IPS DF 6.9 (cell line): ENCODE measurements around the gene ANTXRL.
"Not testable (repeated sequence)": the region's sequence is repeated elsewhere in the genome, so short reads cannot be mapped to it uniquely, and the experiment has no call there.

Experiments used
- DNase-seq: peaks from one replicate; pipeline ENCODE4 v3.0.0-alpha.2; 2013; ENCODE audit warnings: low read depth, low spot score
- H3K27ac ChIP-seq: one replicate; pipeline ENCODE4 v1.5.1; 2013; ENCODE audit warnings: low read length, control low read depth
- H3K27me3 ChIP-seq: 2 replicates; pipeline ENCODE4 v1.6.1; 2013; ENCODE audit warnings: mild to moderate bottlenecking, low read length; ENCODE audit not compliant: control insufficient read depth, insufficient read depth
- H3K36me3 ChIP-seq: 2 replicates; pipeline ENCODE4 v1.6.1; 2013; ENCODE audit warnings: low read length; ENCODE audit not compliant: control insufficient read depth, insufficient read depth
- H3K4me1 ChIP-seq: 2 replicates; pipeline ENCODE4 v1.6.1; 2013; ENCODE audit warnings: low read length; ENCODE audit not compliant: control insufficient read depth, insufficient read depth
- H3K4me3 ChIP-seq: 2 replicates; pipeline ENCODE4 v1.5.1; 2013; ENCODE audit warnings: mild to moderate bottlenecking, low read length
- H3K9me3 ChIP-seq: 2 replicates; pipeline ENCODE4 v1.6.1; 2013; ENCODE audit warnings: low read length, inconsistent platforms; ENCODE audit not compliant: control insufficient read depth, insufficient read depth
- WGBS: extraction: QIAGEN DNeasy Blood & Tissue Kit; methylation state at CpG from one replicate; pipeline ENCODE4 v1.1.7; 2013; ENCODE audit warnings: mixed read lengths, missing lambda C conversion rate; ENCODE audit not compliant: insufficient read length, insufficient coverage; 5-methylcytosine and 5-hydroxymethylcytosine counted together

The ANTXRL gene

GRCh38 chr10:46297406-46298204 is 10.8 kb downstream of the ANTXRL start:
- no CpG with 5 or more reads among the region's 16 CpGs for WGBS
- no peaks in the 10 kb centered on the region for H3K36me3 ChIP-seq
- no peak for DNase-seq
- H3K27me3 ChIP-seq = no peaks in the 10 kb centered on the region
- H3K4me3 ChIP-seq = no peak overlapping the region
- peaks cover 2% of the 10 kb centered on the region; the same call in 1 of the 2 replicates for H3K4me1 ChIP-seq
- H3K9me3 ChIP-seq = no peaks in the 10 kb centered on the region
- H3K27ac ChIP-seq = no peak overlapping the region

- 100% methylated on average over 1 of the region's 9 CpGs for WGBS
- Histone ChIP-seq H3K36me3 (no peaks in the 10 kb centered on the region), H3K4me1 (peaks cover 2% of the 10 kb centered on the region; the same call in 1 of the 2 replicates), H3K9me3 (no peaks in the 10 kb centered on the region), H3K27ac (no peak overlapping the region), H3K4me3 (no peak overlapping the region), H3K27me3 (no peaks in the 10 kb centered on the region)
- DNase-seq = no peak
Measured at GRCh38 chr10:46298477-46299285, 11.9 kb downstream of the ANTXRL start.

DNA sequence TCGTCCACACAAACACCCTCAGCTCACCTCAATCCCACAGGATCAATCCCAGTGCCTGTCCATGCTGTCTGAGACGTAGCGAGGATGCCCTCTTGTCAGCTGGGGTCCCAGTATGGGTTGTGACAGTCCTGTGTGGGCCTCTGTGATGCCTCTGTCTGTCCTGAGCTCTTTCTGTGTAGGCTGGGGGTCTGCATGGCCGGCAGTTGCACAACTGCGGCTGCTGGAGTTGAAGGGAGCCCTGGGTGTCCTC is 12.4 kb downstream of the ANTXRL start:
- Histone ChIP-seq H3K4me1 (peaks cover 2% of the 10 kb centered on the region; the same call in 1 of the 2 replicates), H3K36me3 (no peaks in the 10 kb centered on the region), H3K27ac (no peak overlapping the region), H3K4me3 (no peak overlapping the region), H3K27me3 (no peaks in the 10 kb centered on the region), H3K9me3 (no peaks in the 10 kb centered on the region)
- DNase-seq = no peak
- no CpG with 5 or more reads among the region's 5 CpGs for WGBS

GRCh38 chr10:46299536-46300369 is 13.0 kb downstream of the ANTXRL start:
- H3K27me3 ChIP-seq = no peaks in the 10 kb centered on the region
- DNase-seq = no peak
- no peak overlapping the region for H3K4me3 ChIP-seq
- WGBS = no CpG with 5 or more reads among the region's 20 CpGs
- peaks cover 2% of the 10 kb centered on the region; the same call in 1 of the 2 replicates for H3K4me1 ChIP-seq
- H3K36me3 ChIP-seq = no peaks in the 10 kb centered on the region
- H3K9me3 ChIP-seq = no peaks in the 10 kb centered on the region
- H3K27ac ChIP-seq = no peak overlapping the region

DNA sequence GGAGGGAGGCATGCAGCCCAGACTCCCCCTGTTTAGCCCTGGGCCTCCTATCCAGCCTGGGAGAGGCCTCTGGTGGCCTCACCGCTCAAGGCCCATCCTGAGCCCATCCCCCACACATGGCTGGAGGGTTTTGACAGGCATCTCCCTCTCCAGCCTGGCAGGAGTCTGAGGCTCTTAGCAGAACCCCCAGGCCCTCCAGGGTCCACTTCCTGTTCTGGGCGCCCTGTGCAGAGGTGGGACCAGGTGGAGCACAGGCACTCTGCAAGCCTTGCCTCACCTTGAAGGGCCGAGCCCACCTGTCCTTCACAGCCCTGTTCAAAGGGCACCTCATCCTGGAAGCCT is 13.5 kb downstream of the ANTXRL start:
- not testable (repeated sequence) for H3K36me3 ChIP-seq, H3K27me3 ChIP-seq, H3K4me1 ChIP-seq, H3K9me3 ChIP-seq, H3K4me3 ChIP-seq, DNase-seq, H3K27ac ChIP-seq
- WGBS = no CpG with 5 or more reads among the region's 3 CpGs

GRCh38 chr10:46301056-46301645 is 14.4 kb downstream of the ANTXRL start:
- no peaks in the 10 kb centered on the region for H3K9me3 ChIP-seq
- H3K27me3 ChIP-seq = no peaks in the 10 kb centered on the region
- no peak overlapping the region for H3K27ac ChIP-seq
- no peak for DNase-seq
- no peak overlapping the region for H3K4me3 ChIP-seq
- H3K4me1 ChIP-seq = peaks cover 2% of the 10 kb centered on the region; the same call in 1 of the 2 replicates
- no CpG with 5 or more reads among the region's 5 CpGs for WGBS
- no peaks in the 10 kb centered on the region for H3K36me3 ChIP-seq

DNA sequence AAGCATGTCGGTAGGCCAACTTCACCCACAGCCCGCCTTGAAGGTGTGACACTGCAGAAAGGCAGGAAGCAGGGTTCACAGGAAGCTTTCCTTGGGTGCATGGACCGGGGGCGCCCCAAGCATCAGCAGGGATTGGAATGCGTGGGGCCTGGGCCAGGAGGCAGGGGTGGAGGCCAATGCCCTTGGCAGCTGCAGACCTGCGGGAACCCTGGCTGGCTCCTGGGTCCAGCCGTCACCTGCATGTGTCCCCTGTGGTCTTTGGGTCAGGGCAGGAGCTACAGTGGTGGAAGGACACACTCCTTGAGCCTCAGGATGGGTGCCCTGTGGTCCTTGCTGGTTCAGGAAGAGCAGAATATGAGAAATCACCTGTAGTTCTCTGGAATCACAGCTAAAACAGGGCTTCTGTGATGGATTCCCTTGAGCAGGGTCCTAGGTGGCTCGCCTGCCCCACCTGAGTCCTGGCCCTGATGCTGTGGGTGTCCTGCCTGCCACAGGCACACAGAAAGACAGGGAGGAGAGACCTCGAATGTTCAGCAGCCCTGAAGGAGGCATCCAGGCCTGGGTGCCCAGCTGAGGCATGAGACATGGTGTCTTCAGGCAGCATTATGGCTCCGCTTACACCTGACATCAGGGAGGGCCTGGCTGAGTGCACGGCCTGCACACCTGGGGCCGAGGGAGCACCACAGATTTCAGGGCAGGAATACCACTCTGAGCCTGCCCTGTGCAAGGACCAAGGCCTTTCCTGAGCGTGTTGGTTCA is 15.1 kb downstream of the ANTXRL start:
- Histone ChIP-seq H3K27me3 (no peaks in the 10 kb centered on the region), H3K9me3 (no peaks in the 10 kb centered on the region), H3K4me1 (peaks cover 2% of the 10 kb centered on the region), H3K27ac (no peak overlapping the region), H3K4me3 (no peak overlapping the region), H3K36me3 (no peaks in the 10 kb centered on the region)
- DNase-seq = no peak
- no CpG with 5 or more reads among the region's 13 CpGs for WGBS

- not testable (repeated sequence) for H3K4me1 ChIP-seq, H3K27ac ChIP-seq, H3K9me3 ChIP-seq, H3K4me3 ChIP-seq, H3K27me3 ChIP-seq, H3K36me3 ChIP-seq, DNase-seq
- WGBS = no CpG with 5 or more reads among the region's 5 CpGs
Measured at GRCh38 chr10:46302765-46303352, 16.1 kb downstream of the ANTXRL start.

GRCh38 chr10:46304062-46304461 is 17.3 kb downstream of the ANTXRL start:
- Histone ChIP-seq H3K9me3 (no peaks in the 10 kb centered on the region), H3K36me3 (no peaks in the 10 kb centered on the region), H3K4me1 (peaks cover 2% of the 10 kb centered on the region), H3K27ac (no peak overlapping the region), H3K27me3 (no peaks in the 10 kb centered on the region), H3K4me3 (no peak overlapping the region)
- no peak for DNase-seq
- WGBS = no CpG with 5 or more reads among the region's 3 CpGs
